ENCODE results near the gene FAM187B.

DNA sequence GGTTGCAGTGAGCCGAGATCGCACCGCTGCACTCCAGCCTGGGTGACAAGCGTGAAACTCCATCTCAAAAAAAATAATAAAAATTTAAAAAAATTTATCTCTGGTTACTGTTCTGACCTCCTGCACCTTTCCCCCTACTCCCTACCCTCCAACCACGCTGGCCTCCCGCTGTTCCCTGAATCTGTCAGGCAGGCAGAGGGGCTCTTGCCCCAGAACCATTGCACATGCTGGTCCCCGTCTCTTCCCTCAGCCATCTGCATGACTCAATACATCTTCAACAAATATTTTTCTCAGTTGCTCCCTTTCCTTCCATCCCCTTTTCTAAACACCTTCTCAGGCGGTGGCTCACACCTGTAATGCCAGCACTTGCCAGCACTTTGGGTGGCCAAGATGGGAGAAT is 1.1 kb upstream of the FAM187B start:
- TF ChIP-seq ZEB2 (tag by site-specific recombination; IDR thresholded peaks at IDR 0.05), result no peak
- TF ChIP-seq, protein P1, sequence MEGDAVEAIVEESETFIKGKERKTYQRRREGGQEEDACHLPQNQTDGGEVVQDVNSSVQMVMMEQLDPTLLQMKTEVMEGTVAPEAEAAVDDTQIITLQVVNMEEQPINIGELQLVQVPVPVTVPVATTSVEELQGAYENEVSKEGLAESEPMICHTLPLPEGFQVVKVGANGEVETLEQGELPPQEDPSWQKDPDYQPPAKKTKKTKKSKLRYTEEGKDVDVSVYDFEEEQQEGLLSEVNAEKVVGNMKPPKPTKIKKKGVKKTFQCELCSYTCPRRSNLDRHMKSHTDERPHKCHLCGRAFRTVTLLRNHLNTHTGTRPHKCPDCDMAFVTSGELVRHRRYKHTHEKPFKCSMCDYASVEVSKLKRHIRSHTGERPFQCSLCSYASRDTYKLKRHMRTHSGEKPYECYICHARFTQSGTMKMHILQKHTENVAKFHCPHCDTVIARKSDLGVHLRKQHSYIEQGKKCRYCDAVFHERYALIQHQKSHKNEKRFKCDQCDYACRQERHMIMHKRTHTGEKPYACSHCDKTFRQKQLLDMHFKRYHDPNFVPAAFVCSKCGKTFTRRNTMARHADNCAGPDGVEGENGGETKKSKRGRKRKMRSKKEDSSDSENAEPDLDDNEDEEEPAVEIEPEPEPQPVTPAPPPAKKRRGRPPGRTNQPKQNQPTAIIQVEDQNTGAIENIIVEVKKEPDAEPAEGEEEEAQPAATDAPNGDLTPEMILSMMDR (tag by site-specific recombination; IDR thresholded peaks at IDR 0.05), result no peak
